Adipose tissue (tissue), 3 donors: ENCODE measurements around the gene RACK1. TPM values are rescaled to one million over a fixed set of nuclear protein-coding genes. Genes with fewer than 3 reads are reported as not detected.

Source experiments
- H3K27ac ChIP-seq: one replicate; pipeline ENCODE4 v1.5.1; 2013; ENCODE audit warnings: low read depth, low read length
- WGBS, 3 donors: extraction: QIAGEN DNeasy Blood & Tissue Kit; methylation state at CpG; one replicate each; pipeline ENCODE4 v1.1.7; 2013; 5-methylcytosine and 5-hydroxymethylcytosine counted together
- polyA plus RNA-seq, 3 donors: library from polyadenylated mRNA; stranded (reverse); fragments of 200-250 nt; gene quantifications; one replicate each; pipeline ENCODE4 v1.2.3, GENCODE V29; 2013
- donor health status: healthy with polysubstance abuse.
- donor health status: Bipolar disorder and iron deficiency.
- donor health status: healthy.

Gene RACK1
- polyA plus RNA-seq, 3 donors = 2,124 to 2,647 (median 2,643) TPM

- no peak overlapping the region for H3K27ac ChIP-seq
- 79 to 88% (median 88%) methylated on average over 10 of the region's 10 CpGs for WGBS, 3 donors
Measured at GRCh38 chr5:181236954-181237641, 6.6 kb downstream of the RACK1 start.

GRCh38 chr5:181236471-181236870, 7.2 kb downstream of the RACK1 start:
- 84 to 87% (median 87%) methylated on average over 6 of the region's 6 CpGs for whole genome bisulfite sequencing, 3 donors

GRCh38 chr5:181235689-181236366, 7.9 kb downstream of the RACK1 start:
- 69 to 73% (median 72%) methylated on average over 5 of the region's 5 CpGs for WGBS, 3 donors
- H3K27ac ChIP-seq = no peak overlapping the region

More at GRCh38 chr5:181236471-181236870, 7.2 kb downstream of the RACK1 start:
- no peak overlapping the region for H3K27ac ChIP-seq

GRCh38 chr5:181235323-181235688, 8.4 kb downstream of the RACK1 start:
- 61 to 75% (median 68%) methylated on average over 5 of the region's 5 CpGs for WGBS, 3 donors
- H3K27ac ChIP-seq = no peak overlapping the region

- 87 to 92% (median 88%) methylated on average over 20 to 22 of the region's 22 CpGs for WGBS, 3 donors
- H3K27ac ChIP-seq = no peak overlapping the region
Measured at GRCh38 chr5:181234455-181235306, 9.0 kb downstream of the RACK1 start.

GRCh38 chr5:181233801-181234454, 9.8 kb downstream of the RACK1 start:
- H3K27ac ChIP-seq = no peak overlapping the region
- WGBS, 3 donors = 89 to 90% (median 89%) methylated on average over 15 to 24 of the region's 24 CpGs

- no peak overlapping the region for H3K27ac ChIP-seq
- 76 to 83% (median 77%) methylated on average over 16 of the region's 16 CpGs for WGBS, 3 donors
Measured at GRCh38 chr5:181233088-181233800, 10.5 kb downstream of the RACK1 start.

- H3K27ac ChIP-seq = no peak overlapping the region
Measured at GRCh38 chr5:181232593-181232992, 11.1 kb downstream of the RACK1 start.

GRCh38 chr5:181231432-181231831, 12.3 kb downstream of the RACK1 start:
- no peak overlapping the region for H3K27ac ChIP-seq
- WGBS, 3 donors = 83 to 90% (median 87%) methylated on average over 5 to 7 of the region's 7 CpGs

More at GRCh38 chr5:181232593-181232992, 11.1 kb downstream of the RACK1 start:
- WGBS, 3 donors = 79 to 89% (median 80%) methylated on average over 18 of the region's 18 CpGs

GRCh38 chr5:181230551-181230950, 13.2 kb downstream of the RACK1 start:
- H3K27ac ChIP-seq = no peak overlapping the region
- WGBS, 3 donors = 80 to 88% (median 83%) methylated on average over 6 of the region's 6 CpGs

- H3K27ac ChIP-seq = no peak overlapping the region
- WGBS, 3 donors = 87 to 97% (median 95%) methylated on average over 12 to 13 of the region's 13 CpGs
Measured at GRCh38 chr5:181229996-181230395, 13.7 kb downstream of the RACK1 start.

- H3K27ac ChIP-seq = no peak overlapping the region
- 62 to 69% (median 63%) methylated on average over 22 of the region's 22 CpGs for WGBS, 3 donors
Measured at GRCh38 chr5:181224390-181225229, 19.1 kb downstream of the RACK1 start.

GRCh38 chr5:181223729-181224389, 19.8 kb downstream of the RACK1 start:
- WGBS, 3 donors = 1 to 2% (median 1%) methylated on average over 27 to 31 of the region's 31 CpGs
- peak overlapping the region; percentile 81 for H3K27ac ChIP-seq

- H3K27ac ChIP-seq = peak within 1 kb of the TSS; percentile 81
- WGBS, 3 donors = 0 to 1% (median 1%) methylated on average over 59 of the region's 59 CpGs
Measured at GRCh38 chr5:181223058-181223728, 20.5 kb downstream of the RACK1 start, which contains the start of gene TRIM41. TRIM41 (plus strand) TSS chr5:181223281; CDS start chr5:181224000, 719 bp downstream.

- peak overlapping the region; percentile 81 for H3K27ac ChIP-seq
- WGBS, 3 donors = 0% methylated on average over 18 of the region's 18 CpGs
Measured at GRCh38 chr5:181222630-181223057, 21.1 kb downstream of the RACK1 start.
